ENCODE data around the gene NELL2. TPM values are rescaled to one million over a fixed set of nuclear protein-coding genes. Genes with fewer than 3 reads are reported as not detected.

The NELL2 gene
- polyA plus RNA-seq, 1 donor, result 99.9 TPM

- Histone ChIP-seq H3K36me3 (ENCODE audit: control insufficient read depth, insufficient read depth, low read length) (no peaks in the 10 kb centered on the region), H3K4me3 (ENCODE audit: low read length) (no peak overlapping the region), H3K27ac (ENCODE audit: low read length) (no peak overlapping the region), H3K27me3 (ENCODE audit: control insufficient read depth, insufficient read depth, low read length) (no peaks in the 10 kb centered on the region), H3K4me1 (ENCODE audit: control insufficient read depth, insufficient read depth, low read length) (no peaks in the 10 kb centered on the region), H3K9me3 (ENCODE audit: control insufficient read depth, low read depth, low read length) (no peaks in the 10 kb centered on the region)
- no peak for DNase-seq
- WGBS (ENCODE audit: insufficient coverage, low lambda C conversion rate), result no CpG with 5 or more reads among the region's 1 CpG
These were observed 247.9 kb downstream of the NELL2 start for GRCh38 chr12:44628180-44628579.

DNA sequence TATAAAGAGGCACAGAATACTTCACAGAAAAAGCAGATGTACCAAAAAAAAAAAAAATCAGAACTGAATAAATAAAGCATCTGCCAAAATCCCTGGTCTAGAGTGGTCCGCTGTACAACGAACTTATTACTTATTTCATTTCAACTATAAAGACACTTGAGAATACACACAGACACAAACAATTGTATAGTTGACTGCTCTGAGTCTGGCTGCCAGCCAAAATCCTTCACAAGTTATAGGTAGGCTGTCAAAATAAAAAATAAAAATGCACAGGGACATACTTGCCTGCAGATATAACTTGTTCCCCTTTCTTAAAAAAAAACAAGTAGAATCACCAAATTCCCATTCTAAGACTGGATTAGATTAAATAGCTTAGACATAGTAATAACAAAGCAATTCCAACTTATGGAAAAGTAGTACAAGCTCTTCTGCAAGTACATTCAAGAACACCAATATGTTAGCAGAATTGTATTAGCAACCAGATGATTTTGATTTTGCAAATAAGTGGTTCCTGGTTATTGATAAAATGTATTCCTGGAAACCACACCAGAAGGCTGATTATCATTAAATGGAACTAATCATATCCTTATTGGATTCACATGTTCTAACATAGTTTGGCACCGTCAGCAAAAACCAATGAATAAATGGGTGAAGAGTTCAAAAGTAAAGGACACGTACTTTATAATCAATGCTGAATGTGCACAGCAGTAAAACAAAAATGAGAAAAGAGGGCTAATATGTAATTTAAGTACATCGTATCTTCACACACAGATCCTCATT lies 248.5 kb downstream of the NELL2 start:
- Histone ChIP-seq H3K9me3 (ENCODE audit: control insufficient read depth, low read depth, low read length) (no peaks in the 10 kb centered on the region), H3K27ac (ENCODE audit: low read length) (no peak overlapping the region), H3K27me3 (ENCODE audit: control insufficient read depth, insufficient read depth, low read length) (no peaks in the 10 kb centered on the region), H3K4me1 (ENCODE audit: control insufficient read depth, insufficient read depth, low read length) (no peaks in the 10 kb centered on the region), H3K4me3 (ENCODE audit: low read length) (no peak overlapping the region), H3K36me3 (ENCODE audit: control insufficient read depth, insufficient read depth, low read length) (no peaks in the 10 kb centered on the region)
- WGBS (ENCODE audit: insufficient coverage, low lambda C conversion rate), result 94% methylated on average over 3 of the region's 5 CpGs
- DNase-seq, result no peak

GRCh38 chr12:44626883-44627282 lies 249.2 kb downstream of the NELL2 start:
- H3K36me3 ChIP-seq (ENCODE audit: control insufficient read depth, insufficient read depth, low read length), result no peaks in the 10 kb centered on the region
- no peak overlapping the region for H3K4me3 ChIP-seq (ENCODE audit: low read length)
- no peaks in the 10 kb centered on the region for H3K9me3 ChIP-seq (ENCODE audit: control insufficient read depth, low read depth, low read length)
- no peak for DNase-seq
- H3K4me1 ChIP-seq (ENCODE audit: control insufficient read depth, insufficient read depth, low read length), result no peaks in the 10 kb centered on the region
- H3K27ac ChIP-seq (ENCODE audit: low read length), result no peak overlapping the region
- H3K27me3 ChIP-seq (ENCODE audit: control insufficient read depth, insufficient read depth, low read length), result no peaks in the 10 kb centered on the region
- WGBS (ENCODE audit: insufficient coverage, low lambda C conversion rate), result no CpG with 5 or more reads among the region's 2 CpGs

DNA sequence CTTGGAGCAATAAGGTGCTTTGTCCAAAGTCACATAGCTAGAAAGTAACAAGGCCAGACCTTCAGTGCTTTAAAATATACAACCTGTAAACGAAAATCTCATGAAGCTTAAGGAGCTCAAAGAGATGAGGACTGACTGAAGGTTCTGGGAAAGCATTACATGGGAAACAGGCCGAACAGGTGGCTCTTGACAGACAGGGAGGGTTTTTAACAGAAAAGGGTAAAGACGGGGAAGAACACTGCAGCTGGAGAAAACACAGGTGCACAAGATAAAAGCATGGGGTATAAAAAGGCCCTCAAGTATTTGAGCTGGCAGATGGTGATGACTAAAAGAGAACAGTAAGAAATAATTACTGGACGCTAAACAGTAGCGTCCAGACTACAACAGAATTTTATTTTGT lies 257.2 kb downstream of the NELL2 start:
- no peaks in the 10 kb centered on the region for H3K27me3 ChIP-seq (ENCODE audit: control insufficient read depth, insufficient read depth, low read length)
- H3K4me3 ChIP-seq (ENCODE audit: low read length), result no peak overlapping the region
- H3K9me3 ChIP-seq (ENCODE audit: control insufficient read depth, low read depth, low read length), result no peaks in the 10 kb centered on the region
- no peak for DNase-seq
- WGBS (ENCODE audit: insufficient coverage, low lambda C conversion rate), result 64% methylated on average over 4 of the region's 5 CpGs
- H3K36me3 ChIP-seq (ENCODE audit: control insufficient read depth, insufficient read depth, low read length), result no peaks in the 10 kb centered on the region
- H3K27ac ChIP-seq (ENCODE audit: low read length), result no peak overlapping the region
- no peaks in the 10 kb centered on the region for H3K4me1 ChIP-seq (ENCODE audit: control insufficient read depth, insufficient read depth, low read length)

DNA sequence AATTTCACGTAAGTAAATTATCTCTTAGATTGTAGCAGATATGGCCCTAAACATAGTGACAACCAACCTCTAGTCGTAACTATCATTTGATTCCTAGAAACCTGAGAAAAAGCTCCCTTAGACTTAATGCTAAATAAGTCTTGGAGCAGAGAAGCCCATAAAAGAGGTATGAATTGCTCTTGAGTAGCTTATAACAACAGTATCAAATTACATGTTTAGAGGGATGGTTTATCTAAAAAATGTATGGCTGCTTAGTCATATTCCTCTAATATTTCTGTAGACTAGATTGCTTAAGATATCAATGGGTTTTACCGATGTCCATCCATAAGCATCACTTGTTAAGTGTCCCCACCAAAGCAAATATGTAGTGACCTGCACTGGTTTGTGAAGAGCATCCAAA lies 259.7 kb downstream of the NELL2 start:
- no peak overlapping the region for H3K4me3 ChIP-seq (ENCODE audit: low read length)
- H3K9me3 ChIP-seq (ENCODE audit: control insufficient read depth, low read depth, low read length), result no peaks in the 10 kb centered on the region
- no peak overlapping the region for H3K27ac ChIP-seq (ENCODE audit: low read length)
- no CpG with 5 or more reads among the region's 3 CpGs for WGBS (ENCODE audit: insufficient coverage, low lambda C conversion rate)
- H3K4me1 ChIP-seq (ENCODE audit: control insufficient read depth, insufficient read depth, low read length), result no peaks in the 10 kb centered on the region
- no peak for DNase-seq
- no peaks in the 10 kb centered on the region for H3K36me3 ChIP-seq (ENCODE audit: control insufficient read depth, insufficient read depth, low read length)
- no peaks in the 10 kb centered on the region for H3K27me3 ChIP-seq (ENCODE audit: control insufficient read depth, insufficient read depth, low read length)

GRCh38 chr12:44611538-44611937 lies 264.6 kb downstream of the NELL2 start:
- H3K36me3 ChIP-seq (ENCODE audit: control insufficient read depth, insufficient read depth, low read length), result no peaks in the 10 kb centered on the region
- no peak for DNase-seq
- no peaks in the 10 kb centered on the region for H3K9me3 ChIP-seq (ENCODE audit: control insufficient read depth, low read depth, low read length)
- H3K4me3 ChIP-seq (ENCODE audit: low read length), result no peak overlapping the region
- H3K27ac ChIP-seq (ENCODE audit: low read length), result no peak overlapping the region
- H3K4me1 ChIP-seq (ENCODE audit: control insufficient read depth, insufficient read depth, low read length), result no peaks in the 10 kb centered on the region
- no CpG with 5 or more reads among the region's 1 CpG for WGBS (ENCODE audit: insufficient coverage, low lambda C conversion rate)
- H3K27me3 ChIP-seq (ENCODE audit: control insufficient read depth, insufficient read depth, low read length), result no peaks in the 10 kb centered on the region

GRCh38 chr12:44603701-44604100 lies 272.4 kb downstream of the NELL2 start:
- WGBS (ENCODE audit: insufficient coverage, low lambda C conversion rate), result 100% methylated on average over 1 of the region's 1 CpG

DNA sequence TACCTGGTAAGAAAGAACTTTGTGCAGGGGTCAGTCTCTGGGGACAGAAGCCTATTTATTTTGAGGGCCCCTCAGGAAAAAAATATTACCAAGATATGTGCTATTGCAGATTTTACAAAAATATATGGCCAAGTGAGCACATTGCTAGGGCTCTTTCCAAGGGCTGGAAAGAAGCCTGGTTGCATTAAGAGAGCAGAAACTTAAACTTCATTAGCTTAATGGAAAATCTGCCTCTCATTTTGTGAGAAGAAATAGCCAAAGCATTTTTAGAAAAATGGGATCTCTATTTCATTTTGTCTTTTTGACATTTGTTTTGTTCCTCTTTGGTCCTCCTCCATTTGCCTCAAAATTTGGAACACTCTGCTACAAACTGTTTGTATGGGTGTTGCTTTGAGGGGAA lies 283.5 kb downstream of the NELL2 start:
- no peaks in the 10 kb centered on the region for H3K36me3 ChIP-seq (ENCODE audit: control insufficient read depth, insufficient read depth, low read length)
- H3K27ac ChIP-seq (ENCODE audit: low read length), result no peak overlapping the region
- no peak overlapping the region for H3K4me3 ChIP-seq (ENCODE audit: low read length)
- no peaks in the 10 kb centered on the region for H3K9me3 ChIP-seq (ENCODE audit: control insufficient read depth, low read depth, low read length)
- no peak for DNase-seq
- H3K4me1 ChIP-seq (ENCODE audit: control insufficient read depth, insufficient read depth, low read length), result no peaks in the 10 kb centered on the region
- H3K27me3 ChIP-seq (ENCODE audit: control insufficient read depth, insufficient read depth, low read length), result no peaks in the 10 kb centered on the region

More at GRCh38 chr12:44603701-44604100, 272.4 kb downstream of the NELL2 start:
- H3K27me3 ChIP-seq (ENCODE audit: control insufficient read depth, insufficient read depth, low read length), result no peaks in the 10 kb centered on the region
- no peak overlapping the region for H3K27ac ChIP-seq (ENCODE audit: low read length)
- no peaks in the 10 kb centered on the region for H3K4me1 ChIP-seq (ENCODE audit: control insufficient read depth, insufficient read depth, low read length)
- no peaks in the 10 kb centered on the region for H3K36me3 ChIP-seq (ENCODE audit: control insufficient read depth, insufficient read depth, low read length)
- no peak for DNase-seq
- no peak overlapping the region for H3K4me3 ChIP-seq (ENCODE audit: low read length)
- no peaks in the 10 kb centered on the region for H3K9me3 ChIP-seq (ENCODE audit: control insufficient read depth, low read depth, low read length)

DNA sequence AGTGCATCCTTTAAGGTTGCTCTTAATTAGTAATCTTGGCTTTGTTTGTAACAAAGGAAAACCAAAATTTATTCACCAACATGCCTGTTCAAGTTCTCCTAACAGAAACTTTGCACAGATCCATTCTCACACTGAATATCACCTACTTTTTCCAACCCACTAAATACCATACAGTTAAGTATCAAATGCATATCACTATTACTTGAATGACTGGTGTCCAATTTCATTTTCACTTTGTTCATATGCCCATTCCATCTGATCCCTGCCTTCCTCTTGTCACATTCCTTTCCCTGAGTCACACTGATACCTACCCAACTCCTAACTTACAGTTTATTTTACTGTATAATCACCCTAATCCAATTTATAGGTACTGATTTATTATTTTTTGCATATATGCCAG lies 286.4 kb downstream of the NELL2 start:
- H3K36me3 ChIP-seq (ENCODE audit: control insufficient read depth, insufficient read depth, low read length), result no peaks in the 10 kb centered on the region
- H3K4me3 ChIP-seq (ENCODE audit: low read length), result no peak overlapping the region
- H3K27me3 ChIP-seq (ENCODE audit: control insufficient read depth, insufficient read depth, low read length), result no peaks in the 10 kb centered on the region
- no peaks in the 10 kb centered on the region for H3K4me1 ChIP-seq (ENCODE audit: control insufficient read depth, insufficient read depth, low read length)
- no peak for DNase-seq
- H3K9me3 ChIP-seq (ENCODE audit: control insufficient read depth, low read depth, low read length), result no peaks in the 10 kb centered on the region
- H3K27ac ChIP-seq (ENCODE audit: low read length), result no peak overlapping the region

DNA sequence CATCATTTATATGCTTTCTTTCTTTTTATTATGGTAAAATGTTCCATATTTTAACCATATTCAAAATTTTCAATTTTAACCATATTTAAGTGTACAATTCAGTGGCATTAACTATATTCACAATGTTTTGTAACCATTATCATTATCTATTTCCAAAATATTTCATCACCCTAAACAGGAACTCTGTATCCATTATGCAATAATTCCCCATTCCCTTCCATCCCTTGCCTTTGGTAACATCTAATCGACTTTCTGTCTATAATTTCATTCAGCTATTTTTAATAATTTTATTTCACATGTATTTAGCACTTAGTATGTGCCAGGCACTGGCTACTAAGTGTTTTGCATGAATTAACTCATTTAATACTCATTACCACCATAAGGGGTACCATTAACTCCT lies 287.5 kb downstream of the NELL2 start:
- Histone ChIP-seq H3K9me3 (ENCODE audit: control insufficient read depth, low read depth, low read length) (no peaks in the 10 kb centered on the region), H3K36me3 (ENCODE audit: control insufficient read depth, insufficient read depth, low read length) (no peaks in the 10 kb centered on the region), H3K27me3 (ENCODE audit: control insufficient read depth, insufficient read depth, low read length) (no peaks in the 10 kb centered on the region), H3K4me1 (ENCODE audit: control insufficient read depth, insufficient read depth, low read length) (no peaks in the 10 kb centered on the region), H3K4me3 (ENCODE audit: low read length) (no peak overlapping the region), H3K27ac (ENCODE audit: low read length) (no peak overlapping the region)
- DNase-seq, result no peak
- 89% methylated on average over 1 of the region's 1 CpG for WGBS (ENCODE audit: insufficient coverage, low lambda C conversion rate)

DNA sequence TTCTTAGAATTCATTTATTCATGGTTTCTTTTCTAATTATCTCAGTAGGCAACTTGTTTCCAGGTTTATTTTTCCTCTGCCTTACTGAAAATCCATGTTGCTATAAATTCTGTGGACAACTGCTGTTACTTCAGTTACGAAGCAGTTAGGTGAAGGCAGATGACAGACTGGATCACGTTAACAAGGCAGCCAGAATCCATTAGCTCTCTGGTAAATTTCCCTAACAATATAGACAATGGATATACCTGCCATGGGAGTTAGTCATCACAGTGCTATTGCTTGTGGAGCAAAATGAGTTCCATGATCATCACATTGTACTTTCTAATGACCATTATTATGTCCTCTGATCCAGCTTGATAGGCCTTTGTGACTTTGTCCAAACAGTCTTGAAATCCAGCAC lies 291.5 kb downstream of the NELL2 start:
- no peaks in the 10 kb centered on the region for H3K9me3 ChIP-seq (ENCODE audit: control insufficient read depth, low read depth, low read length)
- no peak overlapping the region for H3K4me3 ChIP-seq (ENCODE audit: low read length)
- H3K27ac ChIP-seq (ENCODE audit: low read length), result no peak overlapping the region
- no CpG with 5 or more reads among the region's 2 CpGs for WGBS (ENCODE audit: insufficient coverage, low lambda C conversion rate)
- H3K27me3 ChIP-seq (ENCODE audit: control insufficient read depth, insufficient read depth, low read length), result no peaks in the 10 kb centered on the region
- H3K4me1 ChIP-seq (ENCODE audit: control insufficient read depth, insufficient read depth, low read length), result no peaks in the 10 kb centered on the region
- DNase-seq, result no peak
- no peaks in the 10 kb centered on the region for H3K36me3 ChIP-seq (ENCODE audit: control insufficient read depth, insufficient read depth, low read length)
